ENCODE results near the gene PANK4. TPM values are rescaled to one million over a fixed set of nuclear protein-coding genes. Genes with fewer than 3 reads are reported as not detected.

Gene PANK4
- total RNA-seq, 2 donors from 2014 or later = 17.4 to 18.6 TPM

DNA sequence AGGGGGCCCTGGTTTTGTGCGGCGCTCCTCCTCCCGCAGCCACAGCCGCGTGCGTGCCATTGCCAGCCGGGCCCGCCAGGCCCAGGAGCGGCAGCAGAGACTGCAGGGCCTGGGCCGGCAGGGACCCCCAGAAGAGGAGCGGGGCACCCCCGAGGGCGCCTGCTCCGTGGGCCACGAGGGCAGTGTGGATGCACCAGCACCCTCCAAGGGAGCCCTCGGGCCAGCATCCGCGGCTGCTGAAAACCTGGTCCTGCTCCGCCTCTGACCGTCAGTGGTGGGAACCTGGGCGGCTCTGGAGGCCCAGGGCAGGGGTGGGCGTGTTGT is 21.5 kb downstream of the PANK4 start:
- intact Hi-C loops (cut with DNase I) = no loop called here
- DNase-seq (ENCODE audit: low spot score) = no peak

DNA sequence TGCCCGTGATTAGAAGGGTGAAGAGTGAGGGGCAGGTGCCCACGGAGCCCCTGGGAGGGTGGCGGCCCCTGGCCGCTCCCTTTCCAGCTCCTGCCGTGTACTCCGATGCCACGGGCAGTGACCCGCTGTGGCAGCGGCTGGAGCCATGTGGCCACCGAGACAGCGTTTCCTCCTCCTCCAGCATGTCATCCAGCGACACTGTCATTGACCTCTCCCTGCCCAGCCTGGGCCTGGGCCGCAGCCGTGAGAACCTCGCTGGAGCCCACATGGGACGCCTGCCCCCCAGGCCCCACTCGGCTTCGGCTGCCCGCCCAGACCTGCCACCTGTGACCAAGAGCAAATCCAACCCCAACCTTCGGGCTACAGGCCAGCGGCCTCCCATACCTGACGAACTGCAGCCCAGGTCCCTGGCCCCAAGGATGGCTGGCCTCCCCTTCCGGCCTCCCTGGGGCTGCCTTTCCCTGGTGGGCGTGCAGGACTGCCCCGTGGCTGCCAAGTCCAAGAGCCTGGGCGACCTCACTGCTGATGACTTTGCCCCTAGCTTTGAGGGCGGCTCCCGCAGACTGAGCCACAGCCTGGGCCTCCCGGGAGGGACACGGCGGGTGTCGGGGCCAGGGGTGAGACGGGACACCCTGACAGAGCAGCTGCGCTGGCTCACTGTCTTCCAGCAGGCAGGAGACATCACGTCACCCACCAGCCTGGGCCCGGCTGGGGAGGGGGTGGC is 22.0 kb downstream of the PANK4 start:
- intact Hi-C loops (cut with DNase I) = no loop called here
- no peak for DNase-seq (ENCODE audit: low spot score)

DNA sequence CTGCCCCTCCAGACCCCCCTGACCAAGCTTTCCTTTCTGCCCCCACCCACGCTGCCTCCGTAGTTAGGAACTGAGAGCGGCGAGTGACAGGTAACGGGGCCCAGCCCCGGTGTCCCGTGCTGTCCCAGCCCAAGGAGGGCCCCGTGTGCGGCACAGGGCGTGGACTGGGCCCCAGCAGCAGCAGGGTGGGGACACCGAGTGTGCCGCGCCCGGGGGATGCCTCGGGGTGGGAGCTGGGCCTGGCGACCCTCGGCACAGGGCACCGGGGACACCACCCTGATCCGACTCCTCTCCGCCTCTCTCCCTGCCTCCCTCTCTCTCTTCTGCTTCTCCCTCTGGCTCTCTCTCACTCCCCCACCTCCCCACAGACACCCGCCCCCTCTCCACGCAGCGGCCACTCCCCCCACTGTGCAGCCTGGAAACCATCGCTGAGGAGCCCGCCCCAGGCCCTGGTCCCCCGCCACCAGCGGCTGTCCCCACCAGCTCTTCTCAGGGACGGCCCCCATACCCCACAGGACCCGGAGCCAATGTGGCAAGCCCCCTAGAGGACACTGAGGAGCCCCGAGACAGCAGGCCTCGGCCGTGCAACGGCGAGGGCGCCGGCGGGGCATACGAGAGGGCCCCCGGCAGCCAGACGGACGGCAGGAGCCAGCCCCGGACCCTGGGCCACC is 22.7 kb downstream of the PANK4 start:
- intact Hi-C loops (cut with DNase I) = no loop called here
- DNase-seq (ENCODE audit: low spot score) = no peak

DNA sequence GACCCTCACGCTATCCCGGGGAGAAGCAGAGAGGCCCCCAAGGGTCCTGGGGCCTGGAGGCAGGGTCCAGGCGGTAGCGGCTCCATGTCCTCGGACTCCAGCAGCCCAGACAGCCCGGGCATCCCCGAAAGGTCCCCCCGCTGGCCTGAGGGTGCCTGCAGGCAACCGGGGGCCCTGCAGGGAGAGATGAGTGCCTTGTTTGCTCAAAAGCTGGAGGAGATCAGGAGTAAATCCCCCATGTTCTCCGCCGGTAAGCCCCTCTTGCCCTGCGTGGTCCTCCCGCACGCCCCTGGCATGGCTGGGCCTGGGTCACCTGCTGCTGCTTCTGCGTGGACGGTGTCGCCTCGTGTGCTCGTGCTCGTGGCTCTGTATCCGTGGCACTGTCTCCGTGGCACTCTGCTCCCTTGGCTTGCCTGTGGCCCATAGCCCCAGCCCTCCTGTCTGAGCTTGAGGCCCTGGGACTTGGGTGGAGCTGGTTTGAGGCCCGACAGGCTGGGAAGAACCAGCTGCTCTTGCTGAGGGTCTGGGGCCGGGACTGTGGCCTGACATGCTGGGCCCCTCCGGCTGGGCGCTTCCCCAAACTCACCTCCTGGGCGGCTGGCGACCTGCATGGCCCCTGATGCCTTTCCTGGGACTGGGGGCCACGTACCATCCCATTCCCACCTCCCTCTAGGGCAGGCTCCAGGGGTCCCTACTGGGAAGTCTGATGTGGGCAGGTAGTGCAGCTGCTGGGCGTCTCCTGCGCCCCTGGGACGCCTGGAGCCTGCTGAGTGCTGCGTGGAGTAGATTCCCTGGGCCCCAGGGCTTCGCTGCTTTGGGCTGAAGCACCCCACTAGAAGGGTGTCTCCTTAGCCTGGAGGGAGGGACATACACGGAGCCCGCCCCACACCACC is 23.5 kb downstream of the PANK4 start:
- intact Hi-C loops (cut with DNase I) = no loop called here
- DNase-seq (ENCODE audit: low spot score) = no peak

DNA sequence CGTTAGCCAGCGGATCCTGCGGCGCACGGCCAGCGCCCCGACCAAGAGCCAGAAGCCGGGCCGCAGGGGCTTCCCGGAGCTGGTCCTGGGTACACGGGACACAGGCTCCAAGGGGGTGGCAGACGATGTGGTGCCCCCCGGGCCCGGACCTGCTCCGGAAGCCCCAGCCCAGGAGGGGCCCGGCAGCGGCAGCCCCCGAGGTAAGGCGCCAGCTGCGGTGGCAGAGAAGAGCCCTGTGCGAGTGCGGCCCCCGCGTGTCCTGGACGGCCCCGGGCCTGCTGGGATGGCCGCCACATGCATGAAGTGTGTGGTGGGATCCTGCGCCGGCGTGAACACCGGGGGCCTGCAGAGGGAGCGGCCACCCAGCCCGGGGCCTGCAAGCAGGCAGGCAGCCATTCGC is 24.2 kb downstream of the PANK4 start:
- DNase-seq (ENCODE audit: low spot score) = no peak
- intact Hi-C loops (cut with DNase I) = no loop called here

DNA sequence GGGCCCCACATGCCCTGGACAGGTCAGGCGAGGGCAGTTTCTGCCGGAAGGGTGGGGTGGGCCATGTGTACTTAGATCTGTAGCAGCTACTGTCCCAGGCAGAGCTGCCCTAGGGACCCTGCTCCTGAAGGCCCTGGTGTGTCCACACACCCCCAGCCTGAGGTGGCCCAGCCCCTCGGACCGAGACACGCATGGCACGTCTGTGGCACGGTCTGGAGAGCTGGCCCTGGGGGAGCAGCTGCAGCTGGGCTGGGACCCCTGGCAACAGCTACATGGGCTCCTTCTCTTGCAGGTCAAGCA is 24.6 kb downstream of the PANK4 start:
- DNase-seq (ENCODE audit: low spot score) = no peak
- intact Hi-C loops (cut with DNase I) = no loop called here

DNA sequence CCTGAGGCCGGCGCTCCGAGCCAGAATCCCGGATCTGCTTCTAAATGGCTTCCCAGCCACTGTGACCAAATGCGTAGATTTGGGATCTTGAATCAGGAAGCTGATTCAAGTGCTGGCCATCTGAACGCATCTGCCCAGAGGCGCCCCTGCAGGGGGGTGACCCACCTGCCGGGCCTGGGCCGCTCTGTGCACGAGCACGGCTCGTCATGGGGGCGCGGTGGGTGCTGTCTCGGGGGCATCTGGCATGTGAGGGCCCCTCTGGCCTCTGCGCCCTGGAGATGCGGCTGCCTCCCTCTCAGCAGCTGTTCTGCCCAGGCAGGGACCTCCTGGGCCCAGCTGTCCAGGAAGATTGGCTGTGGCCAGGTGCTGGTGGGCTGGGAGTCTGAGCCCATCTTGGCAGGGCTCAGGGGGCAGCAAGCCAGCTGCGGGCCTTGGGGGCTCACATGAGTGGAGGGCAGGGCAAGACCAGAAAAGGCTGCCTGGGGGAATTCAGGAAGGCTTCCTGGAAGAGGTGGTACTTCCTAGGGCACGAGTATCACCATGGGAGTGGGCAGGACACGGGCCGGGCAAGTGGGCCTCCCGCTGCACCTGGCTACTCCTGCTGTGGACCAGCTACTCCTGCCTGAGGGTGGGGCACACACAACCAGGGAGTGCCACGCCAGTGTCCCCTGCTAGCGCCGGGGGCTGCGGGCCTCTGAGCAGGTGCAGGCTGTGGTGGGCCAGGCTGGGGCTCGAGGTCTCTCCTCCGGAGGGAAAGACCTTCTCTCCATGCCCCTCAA is 25.2 kb downstream of the PANK4 start:
- no peak for DNase-seq (ENCODE audit: low spot score)
- intact Hi-C loops (cut with DNase I) = no loop called here

DNA sequence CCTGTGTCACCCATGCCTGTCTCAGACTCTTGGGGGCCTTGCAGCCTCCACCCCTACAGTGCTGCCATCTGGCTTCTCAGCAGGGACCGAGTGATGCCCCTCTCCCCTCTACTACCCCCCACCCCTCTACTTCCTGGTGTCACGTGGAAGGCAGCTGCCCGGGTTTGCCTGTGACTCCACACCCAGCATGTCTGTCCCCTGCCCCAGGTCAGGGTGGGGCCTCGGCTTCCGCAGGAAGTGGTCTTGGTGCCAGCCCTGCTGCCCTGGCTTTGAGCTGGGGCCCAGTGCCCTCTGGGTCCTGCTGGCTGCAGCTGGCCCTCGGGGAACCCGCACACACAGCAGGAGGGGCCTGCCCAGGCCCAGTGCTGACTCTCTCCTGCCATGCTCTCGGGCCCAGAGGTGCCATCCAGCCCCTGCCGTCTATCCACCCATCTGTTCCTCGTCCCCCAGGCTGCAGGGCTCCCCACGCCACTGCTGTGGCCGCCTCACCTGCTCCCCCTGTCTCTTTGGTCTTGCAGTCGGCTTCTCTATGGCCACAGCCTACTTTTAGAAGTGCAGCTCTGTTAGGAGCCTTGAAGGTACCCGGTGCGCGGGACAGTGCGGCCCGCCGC is 26.3 kb downstream of the PANK4 start:
- DNase-seq (ENCODE audit: low spot score) = no peak
- intact Hi-C loops (cut with DNase I) = no loop called here

DNA sequence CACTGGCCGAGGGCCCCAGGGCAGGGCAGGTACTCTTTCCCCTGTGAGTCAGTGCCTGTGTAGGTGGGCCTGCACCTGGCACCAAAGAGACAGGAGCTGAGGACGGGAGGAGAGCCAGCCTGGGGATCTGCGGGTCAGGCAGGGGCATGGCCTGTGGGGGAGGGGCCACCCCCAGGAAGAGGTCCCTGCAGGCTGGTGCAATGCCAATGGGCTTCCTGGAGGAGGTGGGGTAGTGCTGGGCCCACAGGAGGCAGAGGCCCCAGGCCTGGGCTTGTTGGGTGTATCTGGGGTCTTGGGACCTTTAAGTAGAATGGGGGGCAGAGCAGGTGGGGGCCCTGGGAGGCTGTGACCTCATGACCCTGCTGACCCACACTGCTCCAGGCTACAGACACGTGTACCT is 27.1 kb downstream of the PANK4 start:
- intact Hi-C loops (cut with DNase I) = no loop called here
- DNase-seq (ENCODE audit: low spot score) = no peak

DNA sequence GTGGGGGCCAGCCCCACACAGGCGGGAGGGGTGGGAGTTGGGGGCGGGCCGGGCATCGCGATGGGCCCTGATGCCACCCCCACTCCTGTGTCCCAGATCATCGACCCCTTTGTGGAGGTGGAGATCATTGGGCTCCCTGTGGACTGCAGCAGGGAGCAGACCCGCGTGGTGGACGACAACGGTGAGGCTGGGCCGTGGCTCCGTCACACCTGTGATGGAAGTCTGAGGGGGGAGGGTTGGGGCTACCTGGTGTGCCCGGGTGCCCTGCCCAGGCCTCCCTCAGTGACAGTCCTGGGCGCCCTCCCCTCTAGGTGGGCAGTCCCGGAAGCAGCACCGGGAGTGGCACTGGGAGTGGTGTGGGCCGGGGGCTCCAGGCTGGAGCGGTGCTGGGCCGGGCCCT is 27.7 kb downstream of the PANK4 start:
- intact Hi-C loops (cut with DNase I) = no loop called here
- no peak for DNase-seq (ENCODE audit: low spot score)

DNA sequence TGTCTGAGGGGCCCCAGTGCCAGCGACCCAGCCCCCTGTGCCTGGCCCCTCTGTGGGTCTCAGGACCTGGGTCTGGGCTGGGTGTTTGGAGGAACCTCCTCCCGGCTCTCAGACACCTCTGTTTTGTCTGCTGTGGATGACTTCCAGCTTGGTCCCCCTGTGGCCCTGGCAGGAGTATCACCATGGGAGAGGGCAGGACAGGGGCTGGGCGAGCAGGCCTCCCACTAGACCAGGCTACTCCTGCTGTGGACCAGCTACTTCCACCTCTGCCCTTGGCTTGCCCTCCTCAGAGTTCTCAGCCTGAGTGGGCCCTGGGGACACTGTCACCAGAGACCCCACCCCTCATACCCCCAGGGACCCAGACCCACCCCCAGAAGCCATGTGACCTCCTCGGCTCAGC is 28.5 kb downstream of the PANK4 start:
- intact Hi-C loops (cut with DNase I) = no loop called here
- DNase-seq (ENCODE audit: low spot score) = no peak

DNA sequence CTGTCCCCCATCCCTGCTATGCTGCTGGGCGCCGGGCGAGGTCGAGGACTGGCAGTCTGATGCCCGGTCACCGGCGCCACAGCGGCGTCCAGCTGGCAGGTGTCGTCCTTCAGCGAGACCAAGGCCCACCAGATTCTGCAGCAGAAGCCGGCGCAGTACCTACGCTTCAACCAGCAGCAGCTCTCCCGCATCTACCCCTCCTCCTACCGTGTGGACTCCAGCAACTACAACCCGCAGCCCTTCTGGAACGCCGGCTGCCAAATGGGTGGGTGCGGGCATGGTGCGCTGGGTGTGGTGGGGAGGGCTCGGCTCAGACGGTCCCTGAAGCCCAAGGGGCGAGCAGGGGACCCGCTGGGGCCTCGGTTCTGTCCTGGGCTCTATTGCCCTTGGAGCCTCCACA is 29.6 kb downstream of the PANK4 start:
- no peak for DNase-seq (ENCODE audit: low spot score)

DNA sequence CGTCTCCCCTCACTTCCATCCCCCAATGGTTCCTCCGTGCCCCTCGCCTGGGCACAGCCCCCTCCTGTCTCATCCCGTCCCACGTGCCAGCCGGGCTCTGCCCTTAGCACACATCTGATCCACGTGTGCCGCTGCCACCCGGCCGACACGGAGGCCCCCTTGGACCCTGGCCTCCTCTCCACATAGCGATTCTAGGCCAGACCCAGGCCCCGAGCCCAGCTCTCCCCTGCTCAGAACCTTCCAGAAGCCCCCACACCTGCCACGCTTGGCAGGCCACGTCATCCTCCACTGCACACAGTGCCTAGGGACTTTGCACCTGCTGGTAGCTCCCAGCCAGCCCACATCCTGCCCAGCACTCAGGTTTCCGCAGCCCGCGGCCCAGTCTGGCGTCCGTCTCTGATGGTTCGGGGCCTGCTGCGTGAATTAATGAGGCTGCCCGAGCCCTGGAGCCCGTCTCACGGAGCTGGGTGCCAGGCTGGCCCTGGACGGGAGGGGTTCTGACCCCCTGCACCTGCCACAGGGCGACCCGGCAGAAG is 30.2 kb downstream of the PANK4 start:
- intact Hi-C loops (cut with DNase I) = no loop called here
- DNase-seq (ENCODE audit: low spot score) = no peak

More for the DNA sequence above, 29.6 kb downstream of the PANK4 start:
- intact Hi-C loops (cut with DNase I) = no loop called here

DNA sequence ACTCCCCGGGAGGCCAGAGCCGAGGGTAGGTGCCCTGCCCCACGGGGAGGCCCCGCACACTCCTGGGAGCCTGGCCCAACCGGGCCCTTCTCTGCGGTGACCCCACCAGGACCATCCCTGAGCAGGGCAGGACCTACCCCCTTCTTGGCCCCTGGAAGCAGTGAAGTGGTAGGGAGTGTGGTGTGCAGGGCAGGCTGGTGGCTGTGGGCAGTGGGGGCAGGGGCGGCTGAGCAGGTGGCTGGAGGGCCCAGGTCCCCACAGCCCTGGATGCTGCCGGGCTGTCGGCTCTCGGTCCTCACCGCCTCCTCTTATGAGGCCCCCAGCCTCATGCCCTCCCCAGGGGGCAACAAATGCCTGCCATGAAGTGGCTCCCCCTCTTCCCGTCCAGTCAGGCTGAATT is 30.9 kb downstream of the PANK4 start:
- intact Hi-C loops (cut with DNase I) = no loop called here
- no peak for DNase-seq (ENCODE audit: low spot score)

DNA sequence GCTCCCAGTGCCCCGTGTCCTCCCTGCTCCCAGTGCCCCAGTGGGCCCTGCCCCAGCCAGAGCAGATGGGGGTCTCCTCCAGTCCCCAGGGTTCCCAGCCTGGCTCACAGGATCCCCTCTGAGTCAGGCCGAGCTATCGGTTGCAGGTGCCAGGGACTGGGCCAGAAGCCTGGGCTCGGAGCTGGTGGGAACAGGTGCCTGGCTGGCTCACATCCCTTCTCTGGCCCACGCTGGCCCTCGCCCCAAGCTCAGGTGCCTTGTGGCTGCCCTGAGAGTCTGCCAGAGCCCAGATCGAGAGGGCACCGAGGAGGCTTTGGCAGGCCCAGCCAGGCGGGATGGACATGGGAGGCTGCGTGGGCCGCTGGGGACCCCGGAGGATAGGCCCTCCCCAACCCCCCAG is 31.4 kb downstream of the PANK4 start:
- DNase-seq (ENCODE audit: low spot score) = no peak
- intact Hi-C loops (cut with DNase I) = no loop called here

DNA sequence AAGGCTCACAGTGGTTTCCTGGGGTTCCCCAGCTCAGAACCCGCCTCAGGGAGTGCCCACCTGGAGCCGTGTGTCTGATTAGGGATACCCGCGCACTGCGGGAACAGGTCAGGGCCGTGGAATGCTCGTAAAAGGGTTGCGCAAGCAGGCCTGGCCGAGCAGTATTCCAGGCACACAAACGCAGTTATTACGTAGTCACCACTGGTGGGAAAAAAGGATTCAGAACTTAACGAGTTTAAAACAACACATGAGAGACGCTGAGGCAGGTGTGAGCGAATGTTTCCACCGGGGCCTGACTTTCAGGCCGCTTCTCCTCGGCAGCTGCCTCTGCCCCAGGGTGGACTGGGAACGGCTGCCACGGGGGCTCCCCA is 32.1 kb downstream of the PANK4 start:
- intact Hi-C loops (cut with DNase I) = no loop called here
- DNase-seq (ENCODE audit: low spot score) = no peak

DNA sequence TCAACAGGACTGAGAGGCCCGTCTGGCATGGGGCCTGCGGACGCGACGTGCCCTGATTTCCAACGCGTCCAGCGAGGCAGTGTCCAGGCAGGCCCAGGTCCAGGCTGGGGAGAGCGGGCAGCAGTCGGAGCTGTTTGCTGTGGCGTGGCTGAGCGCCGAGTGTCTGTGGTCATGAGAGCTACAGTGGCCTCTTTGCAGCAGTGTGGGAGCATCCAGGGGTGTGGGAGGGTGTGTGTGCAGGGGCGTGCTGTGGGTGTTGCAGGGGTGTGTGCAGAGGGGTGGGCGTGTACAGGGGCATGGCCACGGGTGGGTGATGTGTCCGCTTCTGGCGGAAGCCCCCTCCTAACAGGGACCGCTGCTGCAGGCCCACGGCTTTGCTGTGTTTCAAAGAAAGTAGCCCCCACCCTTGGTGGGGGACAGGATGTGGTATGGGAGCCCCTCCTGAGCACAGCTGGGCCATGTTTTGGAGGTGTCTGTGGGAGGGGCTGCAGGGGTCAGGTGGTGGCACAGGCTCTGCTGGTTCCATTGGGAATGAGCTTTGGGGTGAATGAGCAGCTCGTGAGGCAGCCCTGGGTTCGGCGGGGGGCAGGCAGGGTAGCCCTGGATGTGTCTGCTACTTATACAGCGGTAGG is 32.6 kb downstream of the PANK4 start:
- no peak for DNase-seq (ENCODE audit: low spot score)
- intact Hi-C loops (cut with DNase I) = no loop called here

DNA sequence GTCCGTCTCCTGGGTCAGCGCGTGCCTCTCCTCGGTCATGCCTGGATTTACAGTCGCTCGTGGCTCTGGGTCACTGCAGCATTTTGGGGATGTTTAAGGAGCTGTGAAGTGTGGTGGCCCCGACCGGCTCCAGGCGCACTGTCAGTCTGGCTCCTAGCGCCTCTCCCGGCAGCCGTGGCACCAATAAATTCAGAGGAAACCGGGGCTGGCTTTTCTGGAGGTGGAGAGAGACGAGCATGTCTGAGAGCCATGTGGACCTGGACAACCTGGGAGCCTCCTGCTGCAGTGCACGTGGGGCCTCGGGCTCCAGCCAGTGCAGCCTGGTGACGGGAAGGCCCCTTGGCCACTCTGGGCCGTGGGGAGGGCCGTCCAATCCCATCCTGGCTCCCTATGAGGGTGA is 33.2 kb downstream of the PANK4 start:
- intact Hi-C loops (cut with DNase I) = no loop called here
- DNase-seq (ENCODE audit: low spot score) = no peak

DNA sequence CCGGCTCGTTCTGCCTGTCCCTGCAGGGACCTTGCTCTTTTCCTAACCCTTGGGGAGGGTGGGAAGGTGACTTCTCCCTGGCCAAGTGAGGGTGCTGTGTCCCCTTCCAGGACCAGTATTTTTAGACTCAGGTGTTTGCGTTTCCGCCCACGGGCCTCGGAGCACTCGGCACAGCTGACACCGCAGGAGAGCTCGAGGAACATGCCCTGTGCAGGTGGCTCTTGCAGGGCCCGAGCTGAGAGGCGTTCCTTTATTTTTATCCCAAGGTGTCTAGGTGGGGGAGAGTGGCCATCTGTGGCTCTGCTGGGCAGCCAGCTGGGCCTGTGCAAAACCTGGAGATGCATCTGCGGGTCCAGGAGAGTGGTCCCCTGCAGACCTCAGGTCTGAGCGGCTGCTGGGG is 34.3 kb downstream of the PANK4 start:
- no peak for DNase-seq (ENCODE audit: low spot score)

More for the DNA sequence above, 34.3 kb downstream of the PANK4 start:
- intact Hi-C loops (cut with DNase I) = no loop called here
